Measurements from ENCODE around the gene SH3BP5L. TPM values are rescaled to one million over a fixed set of nuclear protein-coding genes. Genes with fewer than 3 reads are reported as not detected.

Gene SH3BP5L
- total and polyA plus RNA-seq, 2 of the 13 experiments (the other 11 are each of a cell fraction or from before 2014, with no cell fraction given) = 10.3 to 14.9 TPM

GRCh38 chr1:248825909-248826760 is at the start of gene SH3BP5L (continued):
- TF ChIP-seq AGO1 (IDR thresholded peaks at IDR 0.05; ENCODE audit: low read depth, low read length, poor library complexity, severe bottlenecking) (peak; percentile 55), ZNF451 (CRISPR knock-in tag; IDR thresholded peaks at IDR 0.05) (0 out of 2 replicates have a peak, but pooled peaks have one; percentile 35), POLR2G (IDR thresholded peaks at IDR 0.05; ENCODE audit: low read depth, low read length) (peak; percentile 89), RBM39 (IDR thresholded peaks at IDR 0.05; ENCODE audit: low read depth, low read length, poor library complexity, severe bottlenecking) (peak; percentile 82), ZNF501 (CRISPR knock-in tag; IDR thresholded peaks at IDR 0.05) (peak; percentile 78), KLF16 (CRISPR knock-in tag; IDR thresholded peaks at IDR 0.05) (no peak), GATA4 (IDR thresholded peaks at IDR 0.05; ENCODE audit: borderline replicate concordance, low read depth) (peak; percentile 41; the same call in 1 of the 2 replicates), ZBTB49 (CRISPR knock-in tag; IDR thresholded peaks at IDR 0.05; ENCODE audit: borderline replicate concordance) (no peak), ZMYM3 (CRISPR knock-in tag; IDR thresholded peaks at IDR 0.05) (0 out of 2 replicates have a peak, but pooled peaks have one; percentile 50), ZSCAN29 (CRISPR knock-in tag; conservative IDR thresholded peaks at IDR 0.05) (peak; percentile 66; the same call in 1 of the 2 replicates), ZNF724P (CRISPR knock-in tag; IDR thresholded peaks at IDR 0.05; ENCODE audit: borderline replicate concordance) (no peak), NRL (CRISPR knock-in tag; IDR thresholded peaks at IDR 0.05; ENCODE audit: borderline replicate concordance) (peak; percentile 92), SP2 (CRISPR knock-in tag; IDR thresholded peaks at IDR 0.05) (peak; percentile 72), PHF20 (CRISPR knock-in tag; IDR thresholded peaks at IDR 0.05) (peak; percentile 37), ZGPAT (CRISPR knock-in tag; IDR thresholded peaks at IDR 0.05) (peak; percentile 86), ZNF275 (CRISPR knock-in tag; IDR thresholded peaks at IDR 0.05; ENCODE audit: borderline replicate concordance) (peak; percentile 71), ZNF280B (CRISPR knock-in tag; IDR thresholded peaks at IDR 0.05; ENCODE audit: borderline replicate concordance) (peak; percentile 82; the same call in 1 of the 2 replicates)
